ENCODE results near the gene GMFB. TPM values are rescaled to one million over a fixed set of nuclear protein-coding genes. Genes with fewer than 3 reads are reported as not detected.

Gene GMFB
- total and polyA plus RNA-seq, 2 donors (not counting 3 experiments of a cell fraction or from before 2014, with no cell fraction given), result 10.1 to 52.0 TPM

DNA sequence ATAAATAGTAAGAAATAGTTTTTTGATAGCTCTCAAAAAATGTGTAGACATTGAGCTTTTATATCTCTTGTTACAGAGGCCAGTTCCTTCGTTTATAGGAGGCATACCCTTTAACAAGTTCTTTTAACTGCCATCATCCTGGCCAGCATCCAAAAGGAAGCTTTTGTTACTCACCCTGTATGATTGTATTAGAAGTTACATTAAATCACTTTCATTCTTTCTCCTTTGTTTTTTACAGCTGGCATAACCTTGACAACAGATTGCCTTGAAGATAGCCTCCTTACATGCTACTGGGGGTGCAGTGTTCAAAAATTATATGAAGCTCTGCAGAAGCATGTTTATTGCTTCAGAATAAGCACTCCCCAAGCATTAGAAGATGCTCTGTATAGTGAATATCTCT lies 41.0 kb upstream of the GMFB start:
- Histone ChIP-seq H4K20me1 (replicated peaks; ENCODE audit: control insufficient read depth, extremely low read depth, insufficient read depth, low read length) (no peaks in the 10 kb centered on the region), H3K27ac (ENCODE audit: insufficient read depth, low read depth, low read length) (no peak overlapping the region), H3K9me1 (replicated peaks; ENCODE audit: control insufficient read depth, extremely low read depth, insufficient read depth, low read length) (no peaks in the 10 kb centered on the region), H3K4me1 (ENCODE audit: control insufficient read depth, extremely low read depth, insufficient read depth, low read length) (peaks cover 9% of the 10 kb centered on the region), H3K36me3 (ENCODE audit: control insufficient read depth in 2 of 2, extremely low read depth in 1 of 2, insufficient read depth in 2 of 2, low read length in 2 of 2) (peaks cover 2% of the 10 kb centered on the region in 2 experiments), H2AFZ (ENCODE audit: low read depth, low read length) (no peak overlapping the region), H3K9me3 (replicated peaks; ENCODE audit: control insufficient read depth, insufficient read depth, low read length) (no peaks in the 10 kb centered on the region), H3K4me3 (replicated peaks in 1 of 3; ENCODE audit: insufficient read depth in 1 of 3, low read depth in 1 of 3, low read length in 3 of 3) (no peak overlapping the region), H3K4me2 (ENCODE audit: insufficient read depth, low read length) (peak overlapping the region; percentile 10), H3K27me3 (ENCODE audit: control insufficient read depth in 2 of 2, insufficient read depth in 2 of 2, low read length in 2 of 2) (no peaks in the 10 kb centered on the region), H3K9ac (replicated peaks; ENCODE audit: extremely low read depth, insufficient read depth, low read length) (no peak overlapping the region), H3K79me2 (ENCODE audit: control insufficient read depth, insufficient read depth, low read length) (no peaks in the 10 kb centered on the region)
- CTCF ChIA-PET, result interaction anchor here (1.1 to 1.8 kb wide), 7 partner anchors 9 to 276 kb away, joined by 3 to 11 read pairs (median 7); partner anchors contain the start of gene CGRRF1
- intact Hi-C loops (cut with micrococcal nuclease) (no loop called here), dilution Hi-C loops (cut with MboI; ENCODE audit: extremely low pct_ligation_motif_present, low sequenced_read_pairs) (no loop called here)
- DNase-seq (ENCODE audit: low read depth, low spot score) (peak; percentile 90), FAIRE-seq (peak; percentile 67)
- POLR2A ChIA-PET, result interaction anchor here (0.6 to 0.8 kb wide), 2 partner anchors 36 to 62 kb away, joined by 3 to 5 read pairs; no protein-coding TSS in a partner anchor
- TF ChIP-seq, protein P1, sequence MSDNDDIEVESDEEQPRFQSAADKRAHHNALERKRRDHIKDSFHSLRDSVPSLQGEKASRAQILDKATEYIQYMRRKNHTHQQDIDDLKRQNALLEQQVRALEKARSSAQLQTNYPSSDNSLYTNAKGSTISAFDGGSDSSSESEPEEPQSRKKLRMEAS (IDR thresholded peaks at IDR 0.05; ENCODE audit: insufficient read depth, insufficient read length), result no peak
- no peak for TF ChIP-seq CTCF (IDR thresholded peaks at IDR 0.05; ENCODE audit: extremely low read depth in 1 of 2, insufficient read depth in 1 of 2, low read depth in 1 of 2, low read length in 2 of 2)
- peak; percentile 10 for TF ChIP-seq FOS (IDR thresholded peaks at IDR 0.05; ENCODE audit: borderline replicate concordance, insufficient read depth, low read length)
- no peak for TF ChIP-seq POLR2AphosphoS5 (IDR thresholded peaks at IDR 0.05; ENCODE audit: insufficient read depth, low read depth, low read length)
- peak; percentile 15 for TF ChIP-seq JUN (IDR thresholded peaks at IDR 0.05; ENCODE audit: borderline replicate concordance, insufficient read depth, insufficient read length, low read depth)
- TF ChIP-seq GATA2 (IDR thresholded peaks at IDR 0.05; ENCODE audit: insufficient read depth, insufficient read length, low read depth, low read length), result peak; percentile 83
- BruUV-seq (replicated peaks), result no TSS peak
